Measurements from ENCODE around the gene SENP8. TPM values are rescaled to one million over a fixed set of nuclear protein-coding genes. Genes with fewer than 3 reads are reported as not detected.

Gene SENP8
- total and polyA plus RNA-seq, 3 experiments from 2014 or later = 0.83 to 3.0 (median 2.7) TPM

- H3K4me1 ChIP-seq (ENCODE audit: insufficient read depth, low read length) = no peaks in the 10 kb centered on the region
- no peak for DNase-seq
- no peak overlapping the region for H3K4me3 ChIP-seq (ENCODE audit: low read length)
- CTCF ChIA-PET = no interaction called here
- Mint-ChIP-seq H3K36me3 (no peaks in the 10 kb centered on the region), H3K27ac (peak overlapping the region in 1 of 8 donors; percentile 88), H3K4me3 (no peak overlapping the region), H3K27me3 (peaks cover 5 to 21% of the 10 kb centered on the region in 2 donors), H3K4me1 (no peaks in the 10 kb centered on the region), H3K9me3 (no peaks in the 10 kb centered on the region)
- H3K27me3 ChIP-seq (ENCODE audit: insufficient read depth, low read length, poor library complexity, severe bottlenecking) = no peaks in the 10 kb centered on the region
- POLR2A ChIA-PET = no interaction called here
- H3K27ac ChIP-seq (ENCODE audit: low read depth, low read length) = no peak overlapping the region
- H3K9me3 ChIP-seq (ENCODE audit: low read length) = no peaks in the 10 kb centered on the region
- no peaks in the 10 kb centered on the region for H3K36me3 ChIP-seq (ENCODE audit: insufficient read depth, low read length)
These were observed 57.2 kb downstream of the SENP8 start for GRCh38 chr15:72175186-72176044.

DNA sequence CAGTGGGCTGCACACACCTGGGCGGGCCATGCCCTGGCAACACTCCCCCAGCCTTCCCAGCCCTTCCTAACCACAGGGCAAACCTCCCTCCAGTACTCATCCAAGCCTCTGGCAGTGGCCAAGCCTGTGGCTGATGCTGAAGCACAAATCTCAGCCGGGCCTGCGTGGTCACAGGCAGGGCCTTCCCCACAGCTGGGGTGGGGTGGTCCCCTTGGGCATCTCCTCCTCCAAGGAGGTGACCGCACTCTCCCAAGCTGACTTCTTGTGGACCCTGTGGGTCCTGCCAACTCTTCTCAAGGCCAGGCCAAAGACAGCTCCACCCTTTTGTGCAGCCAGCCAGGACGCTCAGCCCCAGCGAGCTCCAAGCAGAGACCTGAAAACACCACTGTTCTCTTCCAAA is 58.0 kb downstream of the SENP8 start:
- no peaks in the 10 kb centered on the region for H3K4me1 Mint-ChIP-seq
- CTCF ChIA-PET = no interaction called here

GRCh38 chr15:72176743-72177142 is 58.5 kb downstream of the SENP8 start:
- H3K9me3 Mint-ChIP-seq = no peaks in the 10 kb centered on the region
- H3K4me1 Mint-ChIP-seq = no peaks in the 10 kb centered on the region
- peaks cover 0 to 4% (median 2%) of the 10 kb centered on the region in 3 donors for H3K36me3 Mint-ChIP-seq
- Histone ChIP-seq H3K9me3 (ENCODE audit: low read length) (no peaks in the 10 kb centered on the region), H3K4me3 (ENCODE audit: low read length) (no peak overlapping the region), H3K36me3 (ENCODE audit: insufficient read depth, low read length) (no peaks in the 10 kb centered on the region), H3K27me3 (ENCODE audit: insufficient read depth, low read length, poor library complexity, severe bottlenecking) (peaks cover 5% of the 10 kb centered on the region), H3K27ac (ENCODE audit: low read depth, low read length) (no peak overlapping the region), H3K4me1 (ENCODE audit: insufficient read depth, low read length) (no peaks in the 10 kb centered on the region)
- peaks cover 6 to 32% of the 10 kb centered on the region in 2 donors for H3K27me3 Mint-ChIP-seq
- no peak overlapping the region for H3K4me3 Mint-ChIP-seq
- POLR2A ChIA-PET = no interaction called here
- no peak overlapping the region for H3K27ac Mint-ChIP-seq
- CTCF ChIA-PET = no interaction called here
- no peak for DNase-seq

More for the DNA sequence above, 58.0 kb downstream of the SENP8 start:
- H3K36me3 Mint-ChIP-seq = no peaks in the 10 kb centered on the region
- Histone ChIP-seq H3K27me3 (ENCODE audit: insufficient read depth, low read length, poor library complexity, severe bottlenecking) (no peaks in the 10 kb centered on the region), H3K4me3 (ENCODE audit: low read length) (no peak overlapping the region), H3K4me1 (ENCODE audit: insufficient read depth, low read length) (no peaks in the 10 kb centered on the region), H3K36me3 (ENCODE audit: insufficient read depth, low read length) (no peaks in the 10 kb centered on the region), H3K27ac (ENCODE audit: low read depth, low read length) (no peak overlapping the region), H3K9me3 (ENCODE audit: low read length) (no peaks in the 10 kb centered on the region)
- H3K4me3 Mint-ChIP-seq = no peak overlapping the region
- no peaks in the 10 kb centered on the region for H3K9me3 Mint-ChIP-seq
- peaks cover 5 to 26% of the 10 kb centered on the region in 2 donors for H3K27me3 Mint-ChIP-seq
- DNase-seq = no peak
- POLR2A ChIA-PET = no interaction called here
- no peak overlapping the region for H3K27ac Mint-ChIP-seq

DNA sequence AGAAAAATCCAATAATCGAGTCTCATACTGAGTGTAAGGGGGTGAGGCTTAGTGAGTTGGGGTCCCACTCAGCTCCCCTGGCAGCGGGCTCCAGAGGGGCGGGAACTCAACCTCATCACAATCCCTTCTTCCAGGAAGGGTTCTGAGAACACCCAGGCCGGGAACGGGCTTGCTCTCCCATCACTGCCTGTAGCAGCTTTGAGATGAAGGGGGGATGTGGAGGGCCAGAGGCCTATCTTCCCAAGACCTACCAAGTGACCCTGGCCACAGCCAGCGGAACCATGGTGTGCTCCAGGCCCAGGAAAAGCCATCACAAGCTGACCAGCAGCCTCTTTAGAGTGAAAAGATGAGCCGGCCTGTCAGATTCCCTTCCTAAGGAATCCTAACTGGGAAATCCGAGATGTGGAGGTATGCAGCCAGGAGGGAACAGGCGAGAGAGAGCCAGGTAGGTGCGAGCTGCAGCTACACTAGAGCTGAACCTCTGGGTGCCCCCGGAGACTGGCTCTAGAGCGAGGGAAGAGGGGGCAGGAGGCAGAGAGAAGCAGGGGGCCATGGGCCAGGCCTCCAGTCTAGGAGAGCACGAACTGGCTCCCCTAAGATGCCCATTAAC is 60.9 kb downstream of the SENP8 start:
- DNase-seq = no peak
- Histone ChIP-seq H3K9me3 (ENCODE audit: low read length) (no peaks in the 10 kb centered on the region), H3K27ac (ENCODE audit: low read depth, low read length) (no peak overlapping the region), H3K4me1 (ENCODE audit: insufficient read depth, low read length) (no peaks in the 10 kb centered on the region), H3K36me3 (ENCODE audit: insufficient read depth, low read length) (no peaks in the 10 kb centered on the region), H3K4me3 (ENCODE audit: low read length) (no peak overlapping the region), H3K27me3 (ENCODE audit: insufficient read depth, low read length, poor library complexity, severe bottlenecking) (peaks cover 6% of the 10 kb centered on the region)
- Mint-ChIP-seq H3K27ac (peak overlapping the region in 1 of 8 donors; percentile 24), H3K4me1 (no peaks in the 10 kb centered on the region), H3K4me3 (no peak overlapping the region), H3K9me3 (no peaks in the 10 kb centered on the region), H3K36me3 (peaks cover 0 to 4% (median 2%) of the 10 kb centered on the region in 3 donors), H3K27me3 (peaks cover 11 to 46% of the 10 kb centered on the region in 2 donors)
- ChIA-PET CTCF (no interaction called here), POLR2A (no interaction called here)

DNA sequence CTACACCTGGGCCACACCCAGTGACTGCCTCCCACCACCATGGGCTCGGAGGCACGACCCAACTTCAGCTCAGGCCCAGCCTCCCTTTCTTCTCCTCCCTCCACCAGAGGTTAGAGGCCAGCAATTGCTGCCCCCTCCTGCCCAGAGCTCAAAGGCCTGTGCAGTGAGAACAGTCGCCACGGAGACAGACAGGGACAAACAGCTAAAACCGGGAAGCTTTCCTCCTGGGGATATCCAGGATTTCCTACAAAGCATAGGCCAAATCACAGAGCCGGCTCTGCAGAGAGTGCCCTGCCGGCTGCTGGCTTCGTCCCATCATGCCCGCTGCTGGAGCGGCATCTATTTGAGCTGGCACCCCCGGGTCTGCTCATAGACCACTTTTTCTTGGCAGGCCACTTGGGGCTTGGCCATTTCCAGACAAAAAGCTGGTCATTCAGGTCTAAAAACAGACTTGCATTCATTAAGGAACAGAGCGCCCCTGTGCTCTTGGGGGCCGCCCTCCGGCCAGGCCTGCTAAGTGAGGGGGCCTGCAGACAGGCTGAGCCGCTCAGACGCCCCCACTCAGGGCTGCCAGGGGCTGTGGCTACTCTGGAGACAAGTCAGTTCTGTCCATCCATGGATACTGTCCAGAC is 61.9 kb downstream of the SENP8 start:
- no peaks in the 10 kb centered on the region for H3K9me3 ChIP-seq (ENCODE audit: low read length)
- no peaks in the 10 kb centered on the region for H3K4me1 ChIP-seq (ENCODE audit: insufficient read depth, low read length)
- Mint-ChIP-seq H3K4me1 (no peaks in the 10 kb centered on the region), H3K4me3 (no peak overlapping the region), H3K27me3 (peaks cover 12 to 43% of the 10 kb centered on the region in 2 donors), H3K9me3 (no peaks in the 10 kb centered on the region), H3K27ac (peak overlapping the region in 1 of 8 donors; percentile 70), H3K36me3 (peaks cover 0 to 4% (median 2%) of the 10 kb centered on the region in 3 donors)
- no peak for DNase-seq
- no peak overlapping the region for H3K4me3 ChIP-seq (ENCODE audit: low read length)
- H3K27ac ChIP-seq (ENCODE audit: low read depth, low read length) = no peak overlapping the region
- H3K36me3 ChIP-seq (ENCODE audit: insufficient read depth, low read length) = no peaks in the 10 kb centered on the region
- ChIA-PET POLR2A (no interaction called here), CTCF (no interaction called here)
- H3K27me3 ChIP-seq (ENCODE audit: insufficient read depth, low read length, poor library complexity, severe bottlenecking) = peaks cover 11% of the 10 kb centered on the region

GRCh38 chr15:72180761-72181324 is 62.6 kb downstream of the SENP8 start:
- no peak overlapping the region for H3K27ac ChIP-seq (ENCODE audit: low read depth, low read length)
- peaks cover 9 to 42% of the 10 kb centered on the region in 2 donors for H3K27me3 Mint-ChIP-seq
- no peaks in the 10 kb centered on the region for H3K4me1 ChIP-seq (ENCODE audit: insufficient read depth, low read length)
- no peak overlapping the region for H3K4me3 Mint-ChIP-seq
- no peaks in the 10 kb centered on the region for H3K9me3 Mint-ChIP-seq
- no peak for DNase-seq
- H3K27me3 ChIP-seq (ENCODE audit: insufficient read depth, low read length, poor library complexity, severe bottlenecking) = peaks cover 11% of the 10 kb centered on the region
- no peak overlapping the region for H3K4me3 ChIP-seq (ENCODE audit: low read length)
- CTCF ChIA-PET = no interaction called here
- POLR2A ChIA-PET = no interaction called here
- no peak overlapping the region for H3K27ac Mint-ChIP-seq
- no peaks in the 10 kb centered on the region for H3K9me3 ChIP-seq (ENCODE audit: low read length)
- no peaks in the 10 kb centered on the region for H3K36me3 ChIP-seq (ENCODE audit: insufficient read depth, low read length)
- peaks cover 0 to 4% (median 2%) of the 10 kb centered on the region in 3 donors for H3K36me3 Mint-ChIP-seq
- no peaks in the 10 kb centered on the region for H3K4me1 Mint-ChIP-seq

GRCh38 chr15:72182244-72182643 is 64.0 kb downstream of the SENP8 start:
- Mint-ChIP-seq H3K4me1 (no peaks in the 10 kb centered on the region), H3K36me3 (peaks cover 0 to 4% (median 2%) of the 10 kb centered on the region in 3 donors), H3K4me3 (no peak overlapping the region), H3K27me3 (peaks cover 9 to 42% of the 10 kb centered on the region in 2 donors), H3K27ac (no peak overlapping the region), H3K9me3 (no peaks in the 10 kb centered on the region)
- no peaks in the 10 kb centered on the region for H3K4me1 ChIP-seq (ENCODE audit: insufficient read depth, low read length)
- H3K9me3 ChIP-seq (ENCODE audit: low read length) = no peaks in the 10 kb centered on the region
- no peak overlapping the region for H3K4me3 ChIP-seq (ENCODE audit: low read length)
- POLR2A ChIA-PET = no interaction called here
- CTCF ChIA-PET = no interaction called here
- peaks cover 11% of the 10 kb centered on the region for H3K27me3 ChIP-seq (ENCODE audit: insufficient read depth, low read length, poor library complexity, severe bottlenecking)
- no peaks in the 10 kb centered on the region for H3K36me3 ChIP-seq (ENCODE audit: insufficient read depth, low read length)
- H3K27ac ChIP-seq (ENCODE audit: low read depth, low read length) = no peak overlapping the region
- DNase-seq = no peak

DNA sequence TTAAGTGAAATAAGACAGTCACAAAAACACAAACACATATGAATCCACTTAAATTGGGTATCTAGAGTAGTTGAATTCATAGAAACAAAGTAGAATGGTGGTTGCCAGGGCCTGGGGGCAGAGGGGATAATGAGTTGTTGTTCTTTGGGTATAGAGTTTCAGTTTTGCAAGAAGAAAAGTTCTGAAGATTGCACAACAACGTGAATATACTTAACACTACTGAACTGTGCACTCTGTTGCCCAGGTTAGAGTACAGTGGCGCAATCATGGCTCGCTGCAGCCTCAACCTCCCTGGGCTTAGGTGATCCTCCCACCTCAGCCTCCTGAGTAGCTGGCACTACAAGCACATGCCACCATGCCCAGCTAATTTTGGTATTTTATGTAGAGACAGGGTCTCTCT is 64.5 kb downstream of the SENP8 start:
- no peaks in the 10 kb centered on the region for H3K9me3 ChIP-seq (ENCODE audit: low read length)
- no peaks in the 10 kb centered on the region for H3K36me3 ChIP-seq (ENCODE audit: insufficient read depth, low read length)
- no peaks in the 10 kb centered on the region for H3K4me1 ChIP-seq (ENCODE audit: insufficient read depth, low read length)
- Mint-ChIP-seq H3K27me3 (peaks cover 9 to 42% of the 10 kb centered on the region in 2 donors), H3K36me3 (peaks cover 0 to 4% (median 2%) of the 10 kb centered on the region in 3 donors), H3K4me3 (no peak overlapping the region), H3K9me3 (no peaks in the 10 kb centered on the region), H3K4me1 (no peaks in the 10 kb centered on the region), H3K27ac (no peak overlapping the region)
- no peak overlapping the region for H3K4me3 ChIP-seq (ENCODE audit: low read length)
- H3K27me3 ChIP-seq (ENCODE audit: insufficient read depth, low read length, poor library complexity, severe bottlenecking) = peaks cover 11% of the 10 kb centered on the region
- no peak for DNase-seq
- ChIA-PET POLR2A (no interaction called here), CTCF (no interaction called here)
- no peak overlapping the region for H3K27ac ChIP-seq (ENCODE audit: low read depth, low read length)

All from CD8-positive, alpha-beta memory T cell (primary cell).